ENCODE measurements around the gene RS1. TPM values are rescaled to one million over a fixed set of nuclear protein-coding genes. Genes with fewer than 3 reads are reported as not detected.

Gene RS1
- total RNA-seq, 4 donors from 2014 or later: not detected

- Histone ChIP-seq H3K36me3 (no peaks in the 10 kb centered on the region), H3K4me1 (no peaks in the 10 kb centered on the region), H3K9me3 (no peaks in the 10 kb centered on the region), H3K4me3 (no peak overlapping the region), H3K27me3 (no peaks in the 10 kb centered on the region), H3K27ac (no peak overlapping the region)
- 82 to 100% methylated on average over 1 to 7 of the region's 7 CpGs for WGBS, 2 donors (ENCODE audit: low coverage in 1 of 2)
- TF ChIP-seq POLR2AphosphoS5 (IDR thresholded peaks at IDR 0.05) (no peak), POLR2A (IDR thresholded peaks at IDR 0.05) (no peak), EP300 (IDR thresholded peaks at IDR 0.05; ENCODE audit: low read depth) (no peak), CTCF (IDR thresholded peaks at IDR 0.05) (no peak)
- DNase-seq: no peak
- in situ Hi-C loops (cut with MboI; ENCODE audit: low pct_ligation_motif_present in 1 of 4, low pct_unique_long_range_greater_than_20kb in 1 of 4, low sequenced_read_pairs in 3 of 4): no loop called here
- intact Hi-C loops (cut with DNase I; ENCODE audit: low total_unique reads): no loop called here
Measured at GRCh38 chrX:18687856-18688495, 16.1 kb upstream of the RS1 start.

GRCh38 chrX:18682979-18683387, 11.1 kb upstream of the RS1 start:
- TF ChIP-seq POLR2AphosphoS5 (IDR thresholded peaks at IDR 0.05) (no peak), POLR2A (IDR thresholded peaks at IDR 0.05) (no peak), EP300 (IDR thresholded peaks at IDR 0.05; ENCODE audit: low read depth) (no peak), CTCF (IDR thresholded peaks at IDR 0.05) (no peak)
- in situ Hi-C loops (cut with MboI; ENCODE audit: low pct_ligation_motif_present in 1 of 4, low pct_unique_long_range_greater_than_20kb in 1 of 4, low sequenced_read_pairs in 3 of 4) (no loop called here), intact Hi-C loops (cut with DNase I; ENCODE audit: low total_unique reads) (no loop called here)
- WGBS, 2 donors (ENCODE audit: low coverage in 1 of 2): 76% methylated on average over 9 of the region's 9 CpGs; no CpG with 5 or more reads in 1 of the 2 donors
- Histone ChIP-seq H3K36me3 (no peaks in the 10 kb centered on the region), H3K4me3 (no peak overlapping the region), H3K9me3 (no peaks in the 10 kb centered on the region), H3K27ac (no peak overlapping the region), H3K27me3 (no peaks in the 10 kb centered on the region), H3K4me1 (no peaks in the 10 kb centered on the region)
- DNase-seq: no peak

GRCh38 chrX:18681996-18682395, 10.1 kb upstream of the RS1 start:
- no peaks in the 10 kb centered on the region for H3K36me3 ChIP-seq
- WGBS, 2 donors (ENCODE audit: low coverage in 1 of 2): 87% methylated on average over 6 of the region's 6 CpGs; no CpG with 5 or more reads in 1 of the 2 donors
- DNase-seq: no peak

More at GRCh38 chrX:18681996-18682395, 10.1 kb upstream of the RS1 start:
- H3K9me3 ChIP-seq: no peaks in the 10 kb centered on the region
- H3K27me3 ChIP-seq: no peaks in the 10 kb centered on the region
- no peaks in the 10 kb centered on the region for H3K4me1 ChIP-seq
- TF ChIP-seq POLR2A (IDR thresholded peaks at IDR 0.05): no peak
- TF ChIP-seq POLR2AphosphoS5 (IDR thresholded peaks at IDR 0.05): no peak
- TF ChIP-seq CTCF (IDR thresholded peaks at IDR 0.05): no peak
- no peak for TF ChIP-seq EP300 (IDR thresholded peaks at IDR 0.05; ENCODE audit: low read depth)
- in situ Hi-C loops (cut with MboI; ENCODE audit: low pct_ligation_motif_present in 1 of 4, low pct_unique_long_range_greater_than_20kb in 1 of 4, low sequenced_read_pairs in 3 of 4): no loop called here
- no peak overlapping the region for H3K27ac ChIP-seq
- intact Hi-C loops (cut with DNase I; ENCODE audit: low total_unique reads): no loop called here
- H3K4me3 ChIP-seq: no peak overlapping the region

Measured in transverse colon (tissue), 4 donors.